Measurements from ENCODE around the gene NMNAT2.
"Not testable (repeated sequence)": the region's sequence is repeated elsewhere in the genome, so short reads cannot be mapped to it uniquely, and the experiment has no call there.

Gene NMNAT2

GRCh38 chr1:183241471-183241870 lies 176.7 kb downstream of the NMNAT2 start:
- no peak for TF ChIP-seq CTCF (IDR thresholded peaks at IDR 0.05; ENCODE audit: insufficient read depth, missing control alignments)
- FAIRE-seq (no peak), DNase-seq (ENCODE audit: insufficient read length, low spot score) (no peak)

GRCh38 chr1:183240853-183241252 lies 177.3 kb downstream of the NMNAT2 start:
- DNase-seq (ENCODE audit: insufficient read length, low spot score); FAIRE-seq: not testable (repeated sequence)

GRCh38 chr1:183240526-183240825 lies 177.7 kb downstream of the NMNAT2 start:
- FAIRE-seq, result no peak
- TF ChIP-seq CTCF (IDR thresholded peaks at IDR 0.05; ENCODE audit: insufficient read depth, missing control alignments), result no peak

GRCh38 chr1:183239793-183240525 lies 178.2 kb downstream of the NMNAT2 start:
- DNase-seq (ENCODE audit: insufficient read length, low spot score) (no peak), FAIRE-seq (no peak)
- no peak for TF ChIP-seq CTCF (IDR thresholded peaks at IDR 0.05; ENCODE audit: insufficient read depth, missing control alignments)

More at GRCh38 chr1:183240526-183240825, 177.7 kb downstream of the NMNAT2 start:
- DNase-seq (ENCODE audit: insufficient read length, low spot score), result no peak

GRCh38 chr1:183239220-183239742 lies 178.9 kb downstream of the NMNAT2 start:
- no peak for DNase-seq (ENCODE audit: insufficient read length, low spot score)
- TF ChIP-seq CTCF (IDR thresholded peaks at IDR 0.05; ENCODE audit: insufficient read depth, missing control alignments), result no peak
- FAIRE-seq, result no peak

GRCh38 chr1:183238071-183238470 lies 180.1 kb downstream of the NMNAT2 start:
- FAIRE-seq (no peak), DNase-seq (ENCODE audit: insufficient read length, low spot score) (no peak)
- no peak for TF ChIP-seq CTCF (IDR thresholded peaks at IDR 0.05; ENCODE audit: insufficient read depth, missing control alignments)

- no peak for TF ChIP-seq CTCF (IDR thresholded peaks at IDR 0.05; ENCODE audit: insufficient read depth, missing control alignments)
- no peak for FAIRE-seq
Observed at GRCh38 chr1:183237046-183237445, 181.1 kb downstream of the NMNAT2 start.

More at GRCh38 chr1:183237046-183237445, 181.1 kb downstream of the NMNAT2 start:
- no peak for DNase-seq (ENCODE audit: insufficient read length, low spot score)
